GM18951 (cell line): ENCODE data around the gene BROX.
"Not testable (repeated sequence)": the region's sequence is repeated elsewhere in the genome, so short reads cannot be mapped to it uniquely, and the experiment has no call there.

Experiments
- POLR2A ChIP-seq: IDR thresholded peaks from 4 replicates; pipeline ENCODE4 v1.6.1; 2011; ENCODE audit warnings: mild to moderate bottlenecking; ENCODE audit not compliant: insufficient read length, insufficient read depth; ENCODE audit errors: extremely low read depth
- in situ Hi-C: fragments of 300-500 bp; cut with MboI; formaldehyde crosslinking; loops from one replicate; pipeline ENCODE4 v1.12.0; 2022; ENCODE audit warnings: low sequenced_read_pairs, mixed read lengths, inconsistent platforms; ENCODE audit not compliant: unreplicated experiment

BROX gene

GRCh38 chr1:222739929-222740328 is 27.6 kb downstream of the BROX start:
- no peak for TF ChIP-seq POLR2A
- in situ Hi-C loops, result no loop called here

GRCh38 chr1:222741630-222742457 is 29.5 kb downstream of the BROX start:
- in situ Hi-C loops, result not testable (repeated sequence)

GRCh38 chr1:222749927-222750326 is 37.6 kb downstream of the BROX start:
- in situ Hi-C loops, result no loop called here
- no peak for TF ChIP-seq POLR2A

GRCh38 chr1:222750651-222751050 is 38.3 kb downstream of the BROX start:
- in situ Hi-C loops, result no loop called here
- no peak for TF ChIP-seq POLR2A

DNA sequence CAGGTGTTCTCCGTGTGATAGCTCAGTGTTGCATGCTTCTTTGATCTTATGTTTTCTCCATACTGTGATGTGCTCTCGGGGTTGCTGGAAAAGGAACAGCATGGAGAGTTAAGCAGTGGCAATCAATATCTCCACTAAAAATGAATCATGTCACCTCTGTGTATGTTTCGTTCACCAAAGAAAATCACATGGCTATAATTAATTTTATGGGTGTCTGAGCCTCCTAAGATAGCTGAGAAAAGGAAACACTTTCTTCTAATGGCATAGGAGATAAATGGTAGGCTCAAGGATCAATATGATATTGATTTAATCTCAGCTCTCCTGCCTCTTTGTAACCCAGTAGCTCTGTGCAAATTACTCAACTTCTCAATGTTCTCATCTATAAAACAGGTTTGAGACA is 38.9 kb downstream of the BROX start:
- in situ Hi-C loops, result no loop called here
- TF ChIP-seq POLR2A, result no peak

- in situ Hi-C loops, result no loop called here
- no peak for TF ChIP-seq POLR2A
Observed at GRCh38 chr1:222754366-222755139, 42.2 kb downstream of the BROX start.

- TF ChIP-seq POLR2A, result no peak
- in situ Hi-C loops, result no loop called here
Observed at GRCh38 chr1:222757646-222758268, 45.4 kb downstream of the BROX start.

GRCh38 chr1:222759451-222760035 is 47.2 kb downstream of the BROX start:
- TF ChIP-seq POLR2A, result no peak
- in situ Hi-C loops, result no loop called here

DNA sequence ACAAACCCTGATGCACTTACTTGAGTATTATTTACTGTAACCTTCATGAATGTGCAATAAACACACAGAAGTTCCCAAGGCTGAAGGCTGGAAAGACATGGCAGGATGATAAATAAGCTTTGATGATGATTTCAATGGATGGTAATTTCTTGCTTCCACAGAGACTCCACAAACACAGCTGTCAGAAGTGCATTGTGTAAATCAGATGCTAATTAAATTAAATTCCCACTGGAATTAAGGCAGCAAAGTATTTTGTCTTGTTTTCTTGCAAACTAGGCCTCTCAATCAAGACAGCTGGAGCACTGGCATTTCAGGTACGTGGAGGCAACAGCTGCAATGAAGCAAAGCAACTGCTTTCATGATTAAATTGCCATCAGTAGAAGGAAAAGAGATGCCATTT is 48.7 kb downstream of the BROX start:
- in situ Hi-C loops, result no loop called here
- no peak for TF ChIP-seq POLR2A

GRCh38 chr1:222762178-222762577 is 49.8 kb downstream of the BROX start:
- in situ Hi-C loops, result not testable (repeated sequence)

- in situ Hi-C loops, result no loop called here
- no peak for TF ChIP-seq POLR2A
Observed at GRCh38 chr1:222767152-222767571, 54.8 kb downstream of the BROX start.

- no peak for TF ChIP-seq POLR2A
- in situ Hi-C loops, result no loop called here
Observed at GRCh38 chr1:222768592-222768991, 56.2 kb downstream of the BROX start.

DNA sequence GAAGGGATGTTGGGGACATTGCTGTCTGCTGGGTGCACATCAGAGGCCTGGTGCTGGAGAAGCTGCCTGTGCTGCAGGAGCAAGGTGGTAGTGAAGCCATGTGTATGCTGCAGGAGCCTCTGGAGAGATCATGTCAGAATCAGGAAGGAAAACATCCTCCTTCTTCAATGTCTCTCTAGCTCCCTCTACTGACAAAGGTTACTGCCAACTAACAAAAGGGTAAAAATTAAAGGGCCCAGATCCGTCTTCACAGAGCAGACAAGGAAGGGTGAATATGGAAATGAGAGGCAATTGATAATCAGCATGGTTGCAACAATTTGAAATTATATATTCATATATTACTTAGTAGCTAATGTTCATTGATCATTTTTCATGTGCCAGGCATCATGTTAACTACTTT is 56.8 kb downstream of the BROX start:
- no peak for TF ChIP-seq POLR2A
- in situ Hi-C loops, result no loop called here

DNA sequence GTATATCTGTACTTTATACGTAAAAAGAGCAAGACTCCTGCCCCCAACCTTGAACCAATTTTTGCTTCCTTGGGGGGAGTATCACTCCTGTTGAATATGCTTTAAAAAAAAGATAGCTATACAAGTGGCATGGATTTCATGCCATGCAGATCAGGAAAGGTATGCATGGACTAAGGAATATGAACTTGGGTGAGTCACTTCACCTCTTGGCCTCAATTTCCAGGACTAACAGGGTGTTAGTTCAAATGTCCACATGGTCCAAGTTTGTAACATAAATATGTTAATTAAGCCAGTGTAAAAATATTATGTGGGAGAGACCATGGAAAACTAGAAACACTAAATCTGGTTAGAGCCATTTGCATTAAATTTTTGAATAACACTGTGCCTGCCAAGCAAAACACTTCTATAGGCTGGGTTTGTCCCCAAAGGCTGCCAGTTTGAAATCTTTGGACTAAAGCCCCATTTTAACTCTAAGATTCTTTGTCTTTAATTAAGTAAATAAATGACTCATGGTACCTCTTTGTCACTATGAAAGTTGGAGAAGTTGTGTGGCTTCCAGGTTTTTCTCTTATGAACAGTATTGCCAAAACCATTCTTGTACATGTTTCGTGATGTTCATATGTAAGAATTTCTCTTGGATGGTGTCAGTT is 57.7 kb downstream of the BROX start:
- no peak for TF ChIP-seq POLR2A
- in situ Hi-C loops, result no loop called here
